Right lobe of liver (tissue), 6 donors: Measurements from ENCODE around the gene CAPZB. TPM values are rescaled to one million over a fixed set of nuclear protein-coding genes. Genes with fewer than 3 reads are reported as not detected.
"Not testable (repeated sequence)": the region's sequence is repeated elsewhere in the genome, so short reads cannot be mapped to it uniquely, and the experiment has no call there.

Experiments
- ATAC-seq, 4 donors: fragments of 200-7000 bp; cut with Tn5 transposase; one replicate each; pipeline ENCODE4 v1.9.1; 2020; ENCODE audit warnings: mild to moderate bottlenecking in 4 of 4, moderate library complexity in 4 of 4
- DNase-seq, 3 donors: peaks; one replicate each; pipeline ENCODE4 v3.0.0-alpha.2; 2020
- H3K27ac ChIP-seq, 3 donors: fragments of 200-600 bp; one replicate each; pipeline ENCODE4 v1.8.0; 2022
- H3K27me3 ChIP-seq, 2 donors: fragments of 200-600 bp; one replicate each; pipeline ENCODE4 v1.8.0; 2022
- H3K36me3 ChIP-seq, 4 donors: fragments of 200-600 bp; sonication (generic) in 1 of 4; one replicate each; pipeline versions ENCODE4 v1.5.1 to v1.8.0; 2017 to 2022; ENCODE audit warnings: control low read depth in 1 of 4
- H3K4me1 ChIP-seq, 4 donors: fragments of 200-600 bp; sonication (generic) in 1 of 4; one replicate each; pipeline versions ENCODE4 v1.5.1 to v1.8.0; 2017 to 2022; ENCODE audit warnings: control low read depth in 1 of 4
- H3K4me3 ChIP-seq, 3 donors: fragments of 200-600 bp; one replicate each; pipeline ENCODE4 v1.8.0; 2022
- H3K9me3 ChIP-seq, 4 donors: fragments of 200-600 bp; sonication (generic) in 1 of 4; one replicate each; pipeline versions ENCODE4 v1.5.1 to v1.8.0; 2017 to 2022; ENCODE audit warnings: control low read depth in 1 of 4
- POLR2A ChIP-seq: fragments of 450-650 bp; IDR thresholded peaks from one replicate; pipeline ENCODE4 v1.6.1; 2017; ENCODE audit warnings: antibody characterized with exemption, mild to moderate bottlenecking
- WGBS: methylation state at CpG from one replicate; pipeline ENCODE4 v1.1.6; 2018; ENCODE audit warnings: low coverage, low lambda C conversion rate; ENCODE audit not compliant: insufficient coverage; ENCODE audit errors: missing lambda C conversion rate; 5-methylcytosine and 5-hydroxymethylcytosine counted together
- intact Hi-C, 2 donors: fragments of 100-400 bp; cut with DNase I; formaldehyde crosslinking; loops; one replicate each; pipeline versions ENCODE4 v1.11.2 to v1.14.1; 2022
- total RNA-seq, 6 experiments: library from RNA; depleted of rRNA in 2 of 6; stranded (reverse); fragments of >200 nt in 2 of 6; fragmentation: NEBNext Ultra II Directional in 3 of 6; extraction: Animal tissue kit (Norgen Biotek cat#: 25700) in 3 of 6; gene quantifications; one replicate each; pipeline versions ENCODE4 v1.1.0 to v1.2.4, GENCODE V29; 2016 to 2023
- TF ChIP-seq, protein P1 (sequence below), 4 donors: fragments of 200-600 bp in 3 of 4; fragments of 450-650 bp in 1 of 4; IDR thresholded peaks; one replicate each; pipeline versions ENCODE4 v1.5.1 to v1.8.0; 2016 to 2022; ENCODE audit warnings: antibody characterized with exemption in 4 of 4, mild to moderate bottlenecking in 2 of 4
- donor health status: DM: no; HTN: yes; CAD: no.
- donor health status: DM: no; HTN: no; CAD: no.
- donor health status: DM: no; HTN: no; CAD: no.
- donor health status: DM: no; HTN: yes; CAD: no.
- donor health status: DM: no; HTN: yes; CAD: no.

CAPZB gene
- total RNA-seq, 6 experiments from 2014 or later: 53.5 to 117 (median 88.0) TPM

DNA sequence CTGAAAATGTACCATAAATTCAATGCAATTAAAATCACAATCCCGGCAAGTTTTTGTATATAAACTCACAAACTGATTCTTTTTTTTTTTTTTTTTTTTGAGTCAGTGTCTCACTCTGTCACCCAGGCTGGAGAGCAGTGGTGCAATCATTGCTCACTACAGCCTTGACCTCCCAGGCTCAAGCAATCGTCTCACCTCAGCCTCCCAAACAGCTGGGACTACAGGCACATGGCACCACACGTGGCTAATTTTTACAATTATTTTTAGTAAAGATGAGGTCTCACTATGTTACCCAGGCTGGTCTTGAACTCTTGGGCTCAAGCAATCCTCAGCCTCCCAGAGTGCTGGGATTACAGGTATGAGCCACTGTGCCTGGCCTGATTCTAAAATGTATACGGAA is 12.1 kb upstream of the CAPZB start:
- H3K4me3 ChIP-seq, H3K9me3 ChIP-seq, ATAC-seq, H3K36me3 ChIP-seq, H3K27ac ChIP-seq, H3K4me1 ChIP-seq, intact Hi-C loops, DNase-seq, H3K27me3 ChIP-seq: not testable (repeated sequence)
- 54% methylated on average over 4 of the region's 4 CpGs for WGBS

DNA sequence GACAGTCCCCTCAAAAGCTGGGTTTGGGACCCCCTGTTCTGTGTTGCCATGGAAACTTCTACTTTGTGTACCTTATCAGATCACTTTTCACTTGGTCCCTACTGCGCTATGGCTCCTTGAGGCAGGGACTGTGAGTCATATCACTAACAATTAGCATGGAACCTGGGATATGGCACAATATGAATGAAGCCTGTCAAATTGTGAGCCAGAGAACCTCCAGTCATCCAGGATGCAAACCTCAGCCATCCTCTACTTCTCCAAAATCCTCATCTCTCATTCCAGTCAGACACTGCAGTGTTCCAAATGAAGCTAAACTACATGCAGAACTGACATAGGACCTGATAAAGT is 11.2 kb upstream of the CAPZB start:
- no peak overlapping the region for H3K4me3 ChIP-seq
- H3K4me1 ChIP-seq: no peaks in the 10 kb centered on the region
- no peaks in the 10 kb centered on the region for H3K9me3 ChIP-seq
- no peak overlapping the region for H3K27ac ChIP-seq
- H3K36me3 ChIP-seq: no peaks in the 10 kb centered on the region
- no peaks in the 10 kb centered on the region for H3K27me3 ChIP-seq
- no peak for DNase-seq
- 100% methylated on average over 1 of the region's 1 CpG for WGBS
- intact Hi-C loops: no loop called here
- TF ChIP-seq POLR2A: no peak
- TF ChIP-seq, protein P1, sequence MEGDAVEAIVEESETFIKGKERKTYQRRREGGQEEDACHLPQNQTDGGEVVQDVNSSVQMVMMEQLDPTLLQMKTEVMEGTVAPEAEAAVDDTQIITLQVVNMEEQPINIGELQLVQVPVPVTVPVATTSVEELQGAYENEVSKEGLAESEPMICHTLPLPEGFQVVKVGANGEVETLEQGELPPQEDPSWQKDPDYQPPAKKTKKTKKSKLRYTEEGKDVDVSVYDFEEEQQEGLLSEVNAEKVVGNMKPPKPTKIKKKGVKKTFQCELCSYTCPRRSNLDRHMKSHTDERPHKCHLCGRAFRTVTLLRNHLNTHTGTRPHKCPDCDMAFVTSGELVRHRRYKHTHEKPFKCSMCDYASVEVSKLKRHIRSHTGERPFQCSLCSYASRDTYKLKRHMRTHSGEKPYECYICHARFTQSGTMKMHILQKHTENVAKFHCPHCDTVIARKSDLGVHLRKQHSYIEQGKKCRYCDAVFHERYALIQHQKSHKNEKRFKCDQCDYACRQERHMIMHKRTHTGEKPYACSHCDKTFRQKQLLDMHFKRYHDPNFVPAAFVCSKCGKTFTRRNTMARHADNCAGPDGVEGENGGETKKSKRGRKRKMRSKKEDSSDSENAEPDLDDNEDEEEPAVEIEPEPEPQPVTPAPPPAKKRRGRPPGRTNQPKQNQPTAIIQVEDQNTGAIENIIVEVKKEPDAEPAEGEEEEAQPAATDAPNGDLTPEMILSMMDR (IDR thresholded peaks at IDR 0.05): no peak
- no peak for ATAC-seq

DNA sequence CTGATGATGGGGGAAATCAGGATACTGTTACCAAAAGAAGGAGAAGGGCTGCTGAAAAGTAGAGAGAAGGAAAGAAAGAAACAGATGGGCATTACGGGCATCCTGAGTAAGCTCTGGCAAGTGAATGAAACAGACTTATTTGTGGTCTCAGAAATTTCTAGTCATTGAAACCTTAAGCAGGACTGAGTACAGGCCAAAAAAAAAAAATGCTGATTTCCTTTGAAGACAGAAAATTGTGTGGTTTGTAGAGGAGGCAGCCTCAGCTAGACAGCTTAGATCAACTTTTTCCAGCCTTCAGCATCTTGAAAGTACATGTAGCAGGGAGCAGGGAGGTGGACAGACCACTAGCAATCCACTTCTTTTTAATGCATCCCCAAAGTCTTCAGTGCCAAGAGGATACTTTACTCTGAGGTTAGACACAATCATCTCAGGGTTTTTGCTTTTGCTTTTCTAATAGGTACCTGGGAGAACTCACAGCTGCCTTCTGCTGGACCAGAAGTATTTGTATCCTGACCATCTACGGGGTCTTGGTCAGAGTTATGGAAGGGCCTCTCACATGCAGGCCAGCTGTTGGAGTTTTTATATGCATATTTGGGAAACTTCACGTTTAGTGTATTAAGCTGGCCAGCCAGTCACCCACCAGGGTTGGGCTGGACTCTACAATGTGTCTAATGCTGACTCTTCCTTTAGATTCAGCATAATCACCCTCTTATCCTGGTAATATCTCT is 10.6 kb upstream of the CAPZB start:
- Histone ChIP-seq H3K27ac (no peak overlapping the region), H3K36me3 (no peaks in the 10 kb centered on the region), H3K9me3 (no peaks in the 10 kb centered on the region), H3K4me3 (no peak overlapping the region), H3K27me3 (no peaks in the 10 kb centered on the region), H3K4me1 (no peaks in the 10 kb centered on the region)
- no peak for ATAC-seq
- TF ChIP-seq, protein P1 (IDR thresholded peaks at IDR 0.05): no peak
- no peak for TF ChIP-seq POLR2A
- no peak for DNase-seq
- 40% methylated on average over 3 of the region's 3 CpGs for WGBS
- intact Hi-C loops: no loop called here

GRCh38 chr1:19495000-19495656 is 9.8 kb upstream of the CAPZB start:
- H3K36me3 ChIP-seq: no peaks in the 10 kb centered on the region
- TF ChIP-seq, protein P1 (IDR thresholded peaks at IDR 0.05): no peak
- no peak for TF ChIP-seq POLR2A
- intact Hi-C loops: no loop called here
- H3K4me3 ChIP-seq: no peak overlapping the region
- DNase-seq: no peak
- H3K9me3 ChIP-seq: no peaks in the 10 kb centered on the region
- H3K4me1 ChIP-seq: no peaks in the 10 kb centered on the region
- H3K27ac ChIP-seq: peak overlapping the region in 1 of 3 donors; percentile 38
- 69% methylated on average over 11 of the region's 11 CpGs for WGBS
- no peaks in the 10 kb centered on the region for H3K27me3 ChIP-seq
- ATAC-seq: peak in 3 of 4 donors; percentile 38 to 80 (median 46)

DNA sequence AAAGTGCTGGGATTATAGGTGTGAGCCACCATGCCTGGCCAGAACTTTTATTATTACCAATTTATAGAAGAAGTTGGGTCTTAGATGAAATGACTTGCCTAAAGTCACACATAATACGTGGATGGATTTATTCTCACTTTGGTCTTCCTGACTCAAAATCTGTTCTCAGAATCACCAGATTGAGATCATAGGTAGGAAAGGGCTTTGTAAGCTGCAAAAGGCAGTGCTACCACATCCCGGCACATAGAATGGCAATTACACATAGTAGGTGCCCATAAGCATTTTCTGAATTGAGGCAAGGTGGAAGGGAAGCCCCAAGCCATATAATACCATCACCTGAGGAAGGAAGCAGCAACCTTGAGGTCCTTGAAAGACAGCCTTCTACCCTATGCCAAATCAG is 8.2 kb upstream of the CAPZB start:
- H3K9me3 ChIP-seq: no peaks in the 10 kb centered on the region
- intact Hi-C loops: no loop called here
- no peaks in the 10 kb centered on the region for H3K27me3 ChIP-seq
- H3K4me3 ChIP-seq: no peak overlapping the region
- H3K27ac ChIP-seq: no peak overlapping the region
- DNase-seq (no peak), ATAC-seq (no peak)
- no peaks in the 10 kb centered on the region for H3K4me1 ChIP-seq
- H3K36me3 ChIP-seq: no peaks in the 10 kb centered on the region
- TF ChIP-seq POLR2A: no peak
- TF ChIP-seq, protein P1 (IDR thresholded peaks at IDR 0.05): no peak
- WGBS: 50% methylated on average over 2 of the region's 2 CpGs
